HepG2 (cell line): ENCODE measurements around the gene GPS1. TPM values are rescaled to one million over a fixed set of nuclear protein-coding genes. Genes with fewer than 3 reads are reported as not detected.

Experiments
- KAT7 ChIP-seq: IDR thresholded peaks from 2 replicates; pipeline ENCODE4 v1.6.1; 2018; ENCODE audit warnings: borderline replicate concordance, missing compliant biosample characterization
- RBFOX2 ChIP-seq: fragments of 200-400 bp; formaldehyde crosslinking; IDR thresholded peaks from 2 replicates; pipeline ENCODE4 v1.6.1; 2017; ENCODE audit warnings: low read depth, mild to moderate bottlenecking, low read length
- RBM39 ChIP-seq: fragments of 200-400 bp; formaldehyde crosslinking; IDR thresholded peaks from one replicate; pipeline ENCODE4 v1.6.1; 2018; ENCODE audit warnings: antibody characterized with exemption, mild to moderate bottlenecking, low read depth, low read length; ENCODE audit not compliant: poor library complexity, severe bottlenecking
- ZNF644 ChIP-seq: IDR thresholded peaks from 2 replicates; pipeline ENCODE4 v1.6.1; 2016; ENCODE audit warnings: low read depth
- ZNF761 ChIP-seq: sonication (generic); formaldehyde crosslinking; conservative IDR thresholded peaks from 2 replicates; pipeline ENCODE4 v1.4.0; 2020; ENCODE audit warnings: mild to moderate bottlenecking, missing genetic modification reagents
- polyA plus RNA-seq, 8 experiments: library from polyadenylated mRNA; depleted of rRNA in 3 of 8; stranded (reverse) in 7 of 8; unstranded in 1 of 8; fragments of >200 nt; fragmentation: Illumina TruSeq in 4 of 8; extraction: Trizol in 4 of 8; gene quantifications; 2 replicates each; pipeline versions ENCODE4 v1.2.1 to v1.2.3, GENCODE V29; 2011 to 2016; ENCODE audit warnings: low read depth in 4 of 8, missing spikeins in 1 of 8, mixed read lengths in 1 of 8; ENCODE audit not compliant: insufficient read depth in 1 of 8
- total RNA-seq, 5 experiments: library from RNA; depleted of rRNA; stranded (reverse); fragments of >200 nt; fragmentation: Illumina TruSeq; extraction: Trizol; gene quantifications; 2 replicates each; pipeline ENCODE4 v1.2.3, GENCODE V29; 2016; ENCODE audit warnings: low read depth in 1 of 5
- TF ChIP-seq, protein P1 (sequence below): sonication (generic); formaldehyde crosslinking; IDR thresholded peaks from 2 replicates; pipeline ENCODE4 v1.5.1; 2020; ENCODE audit warnings: mild to moderate bottlenecking, missing genetic modification reagents, borderline replicate concordance
- TF ChIP-seq, protein P2 (sequence below): IDR thresholded peaks from 2 replicates; pipeline ENCODE4 v1.6.1; 2016; ENCODE audit warnings: missing compliant biosample characterization, missing genetic modification reagents, borderline replicate concordance
- TF ChIP-seq, protein P3 (sequence below): IDR thresholded peaks from 2 replicates; pipeline ENCODE4 v1.6.1; 2016; ENCODE audit warnings: low read depth, borderline replicate concordance
- TF ChIP-seq, protein P4 (sequence below): sonication (generic); formaldehyde crosslinking; IDR thresholded peaks from 2 replicates; pipeline ENCODE4 v1.4.0; 2020; ENCODE audit warnings: mild to moderate bottlenecking, missing genetic modification reagents

GPS1 gene
- total and polyA plus RNA-seq, 2 of the 13 experiments (the other 11 are each of a cell fraction or from before 2014, with no cell fraction given): 124 to 128 TPM

DNA sequence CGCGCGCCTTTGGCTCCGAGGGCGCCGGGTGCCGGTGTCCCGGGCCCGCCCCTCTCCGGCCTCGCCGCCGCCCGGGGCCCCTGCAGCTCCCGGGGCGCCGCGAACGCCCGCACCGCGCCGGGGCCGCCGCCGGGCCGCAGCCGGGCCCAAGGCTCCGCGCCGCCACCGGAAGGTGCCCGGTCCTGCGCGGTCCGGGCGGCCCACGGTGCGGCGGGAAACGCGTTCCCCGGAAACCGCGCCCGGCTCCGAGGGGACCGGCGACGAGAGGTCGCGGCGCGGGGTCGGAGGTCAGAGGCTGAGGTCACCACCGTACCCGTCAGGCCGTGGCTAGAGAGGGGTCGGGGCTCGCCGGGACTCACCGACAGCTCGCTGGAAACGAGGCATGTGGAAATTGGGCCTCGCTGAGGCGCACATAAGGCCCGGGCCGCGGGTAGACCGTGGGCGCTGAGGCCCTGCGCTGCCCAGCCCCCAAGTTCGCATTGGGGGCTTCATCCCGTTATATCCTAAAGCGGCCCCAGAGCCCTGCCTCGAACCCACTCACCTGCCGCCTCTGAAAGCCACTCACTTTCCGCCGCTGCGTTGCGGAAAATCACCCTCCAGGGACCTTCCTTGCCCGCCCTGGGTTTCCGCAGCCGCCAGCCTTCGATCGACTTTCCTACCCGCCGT is 14.1 kb downstream of the GPS1 start, which contains the start of gene DUS1L (continued):
- TF ChIP-seq, protein P1, sequence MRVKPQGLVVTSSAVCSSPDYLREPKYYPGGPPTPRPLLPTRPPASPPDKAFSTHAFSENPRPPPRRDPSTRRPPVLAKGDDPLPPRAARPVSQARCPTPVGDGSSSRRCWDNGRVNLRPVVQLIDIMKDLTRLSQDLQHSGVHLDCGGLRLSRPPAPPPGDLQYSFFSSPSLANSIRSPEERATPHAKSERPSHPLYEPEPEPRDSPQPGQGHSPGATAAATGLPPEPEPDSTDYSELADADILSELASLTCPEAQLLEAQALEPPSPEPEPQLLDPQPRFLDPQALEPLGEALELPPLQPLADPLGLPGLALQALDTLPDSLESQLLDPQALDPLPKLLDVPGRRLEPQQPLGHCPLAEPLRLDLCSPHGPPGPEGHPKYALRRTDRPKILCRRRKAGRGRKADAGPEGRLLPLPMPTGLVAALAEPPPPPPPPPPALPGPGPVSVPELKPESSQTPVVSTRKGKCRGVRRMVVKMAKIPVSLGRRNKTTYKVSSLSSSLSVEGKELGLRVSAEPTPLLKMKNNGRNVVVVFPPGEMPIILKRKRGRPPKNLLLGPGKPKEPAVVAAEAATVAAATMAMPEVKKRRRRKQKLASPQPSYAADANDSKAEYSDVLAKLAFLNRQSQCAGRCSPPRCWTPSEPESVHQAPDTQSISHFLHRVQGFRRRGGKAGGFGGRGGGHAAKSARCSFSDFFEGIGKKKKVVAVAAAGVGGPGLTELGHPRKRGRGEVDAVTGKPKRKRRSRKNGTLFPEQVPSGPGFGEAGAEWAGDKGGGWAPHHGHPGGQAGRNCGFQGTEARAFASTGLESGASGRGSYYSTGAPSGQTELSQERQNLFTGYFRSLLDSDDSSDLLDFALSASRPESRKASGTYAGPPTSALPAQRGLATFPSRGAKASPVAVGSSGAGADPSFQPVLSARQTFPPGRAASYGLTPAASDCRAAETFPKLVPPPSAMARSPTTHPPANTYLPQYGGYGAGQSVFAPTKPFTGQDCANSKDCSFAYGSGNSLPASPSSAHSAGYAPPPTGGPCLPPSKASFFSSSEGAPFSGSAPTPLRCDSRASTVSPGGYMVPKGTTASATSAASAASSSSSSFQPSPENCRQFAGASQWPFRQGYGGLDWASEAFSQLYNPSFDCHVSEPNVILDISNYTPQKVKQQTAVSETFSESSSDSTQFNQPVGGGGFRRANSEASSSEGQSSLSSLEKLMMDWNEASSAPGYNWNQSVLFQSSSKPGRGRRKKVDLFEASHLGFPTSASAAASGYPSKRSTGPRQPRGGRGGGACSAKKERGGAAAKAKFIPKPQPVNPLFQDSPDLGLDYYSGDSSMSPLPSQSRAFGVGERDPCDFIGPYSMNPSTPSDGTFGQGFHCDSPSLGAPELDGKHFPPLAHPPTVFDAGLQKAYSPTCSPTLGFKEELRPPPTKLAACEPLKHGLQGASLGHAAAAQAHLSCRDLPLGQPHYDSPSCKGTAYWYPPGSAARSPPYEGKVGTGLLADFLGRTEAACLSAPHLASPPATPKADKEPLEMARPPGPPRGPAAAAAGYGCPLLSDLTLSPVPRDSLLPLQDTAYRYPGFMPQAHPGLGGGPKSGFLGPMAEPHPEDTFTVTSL (CRISPR knock-in tag): peak; percentile 61; the same call in 1 of the 2 replicates
- TF ChIP-seq ZNF761 (CRISPR knock-in tag) (peak; percentile 70; the same call in 1 of the 2 replicates), KAT7 (peak; percentile 99), RBFOX2 (peak; percentile 78), ZNF644 (no peak), RBM39 (peak; percentile 71)
- TF ChIP-seq, protein P2, sequence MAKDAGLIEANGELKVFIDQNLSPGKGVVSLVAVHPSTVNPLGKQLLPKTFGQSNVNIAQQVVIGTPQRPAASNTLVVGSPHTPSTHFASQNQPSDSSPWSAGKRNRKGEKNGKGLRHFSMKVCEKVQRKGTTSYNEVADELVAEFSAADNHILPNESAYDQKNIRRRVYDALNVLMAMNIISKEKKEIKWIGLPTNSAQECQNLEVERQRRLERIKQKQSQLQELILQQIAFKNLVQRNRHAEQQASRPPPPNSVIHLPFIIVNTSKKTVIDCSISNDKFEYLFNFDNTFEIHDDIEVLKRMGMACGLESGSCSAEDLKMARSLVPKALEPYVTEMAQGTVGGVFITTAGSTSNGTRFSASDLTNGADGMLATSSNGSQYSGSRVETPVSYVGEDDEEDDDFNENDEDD (CRISPR knock-in tag): peak; percentile 86; the same call in 1 of the 2 replicates
- TF ChIP-seq, protein P3, sequence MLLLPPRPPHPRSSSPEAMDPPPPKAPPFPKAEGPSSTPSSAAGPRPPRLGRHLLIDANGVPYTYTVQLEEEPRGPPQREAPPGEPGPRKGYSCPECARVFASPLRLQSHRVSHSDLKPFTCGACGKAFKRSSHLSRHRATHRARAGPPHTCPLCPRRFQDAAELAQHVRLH (CRISPR knock-in tag): peak; percentile 81; the same call in 1 of the 2 replicates
- TF ChIP-seq, protein P4, sequence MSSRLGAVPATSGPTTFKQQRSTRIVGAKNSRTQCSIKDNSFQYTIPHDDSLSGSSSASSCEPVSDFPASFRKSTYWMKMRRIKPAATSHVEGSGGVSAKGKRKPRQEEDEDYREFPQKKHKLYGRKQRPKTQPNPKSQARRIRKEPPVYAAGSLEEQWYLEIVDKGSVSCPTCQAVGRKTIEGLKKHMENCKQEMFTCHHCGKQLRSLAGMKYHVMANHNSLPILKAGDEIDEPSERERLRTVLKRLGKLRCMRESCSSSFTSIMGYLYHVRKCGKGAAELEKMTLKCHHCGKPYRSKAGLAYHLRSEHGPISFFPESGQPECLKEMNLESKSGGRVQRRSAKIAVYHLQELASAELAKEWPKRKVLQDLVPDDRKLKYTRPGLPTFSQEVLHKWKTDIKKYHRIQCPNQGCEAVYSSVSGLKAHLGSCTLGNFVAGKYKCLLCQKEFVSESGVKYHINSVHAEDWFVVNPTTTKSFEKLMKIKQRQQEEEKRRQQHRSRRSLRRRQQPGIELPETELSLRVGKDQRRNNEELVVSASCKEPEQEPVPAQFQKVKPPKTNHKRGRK (CRISPR knock-in tag): no peak
